ENCODE results near the gene GLDN. TPM values are rescaled to one million over a fixed set of nuclear protein-coding genes. Genes with fewer than 3 reads are reported as not detected.

Gene GLDN
- total and polyA plus RNA-seq, 2 experiments from 2014 or later, result 0.92 TPM; not detected in 1

GRCh38 chr15:51323749-51324148, 17.7 kb upstream of the GLDN start:
- H3K9me3 ChIP-seq (ENCODE audit: low read depth), result no peaks in the 10 kb centered on the region
- no peak overlapping the region for H3K27ac ChIP-seq
- no peak for TF ChIP-seq CTCF (IDR thresholded peaks at IDR 0.05; ENCODE audit: low read depth, low read length)
- H3K4me1 ChIP-seq (ENCODE audit: low read depth), result no peaks in the 10 kb centered on the region
- no peak overlapping the region for H3K4me3 ChIP-seq
- no peaks in the 10 kb centered on the region for H3K27me3 ChIP-seq
- DNase-seq (ENCODE audit: low read depth in 1 of 2, low spot score in 1 of 2), result no peak
- H3K36me3 ChIP-seq, result no peaks in the 10 kb centered on the region

- H3K4me3 ChIP-seq, result no peak overlapping the region
- H3K36me3 ChIP-seq, result no peaks in the 10 kb centered on the region
- no peak overlapping the region for H3K27ac ChIP-seq
- no peaks in the 10 kb centered on the region for H3K4me1 ChIP-seq (ENCODE audit: low read depth)
- no peak for DNase-seq (ENCODE audit: low read depth in 1 of 2, low spot score in 1 of 2)
- H3K9me3 ChIP-seq (ENCODE audit: low read depth), result no peaks in the 10 kb centered on the region
- TF ChIP-seq CTCF (IDR thresholded peaks at IDR 0.05; ENCODE audit: low read depth, low read length), result no peak
- no peaks in the 10 kb centered on the region for H3K27me3 ChIP-seq
Observed at GRCh38 chr15:51325167-51325566, 16.3 kb upstream of the GLDN start.

- H3K9me3 ChIP-seq (ENCODE audit: low read depth), result no peaks in the 10 kb centered on the region
- no peak overlapping the region for H3K27ac ChIP-seq
- H3K4me3 ChIP-seq, result no peak overlapping the region
- DNase-seq (ENCODE audit: low read depth in 1 of 2, low spot score in 1 of 2), result no peak
- no peaks in the 10 kb centered on the region for H3K4me1 ChIP-seq (ENCODE audit: low read depth)
- no peak for TF ChIP-seq CTCF (IDR thresholded peaks at IDR 0.05; ENCODE audit: low read depth, low read length)
- no peaks in the 10 kb centered on the region for H3K36me3 ChIP-seq
- no peaks in the 10 kb centered on the region for H3K27me3 ChIP-seq
Observed at GRCh38 chr15:51327081-51327480, 14.4 kb upstream of the GLDN start.

- H3K9me3 ChIP-seq (ENCODE audit: low read depth), result no peaks in the 10 kb centered on the region
- H3K4me3 ChIP-seq, result no peak overlapping the region
- DNase-seq (ENCODE audit: low read depth in 1 of 2, low spot score in 1 of 2), result no peak
- no peak for TF ChIP-seq CTCF (IDR thresholded peaks at IDR 0.05; ENCODE audit: low read depth, low read length)
- no peak overlapping the region for H3K27ac ChIP-seq
- H3K36me3 ChIP-seq, result no peaks in the 10 kb centered on the region
- H3K27me3 ChIP-seq, result no peaks in the 10 kb centered on the region
- peaks cover 3% of the 10 kb centered on the region for H3K4me1 ChIP-seq (ENCODE audit: low read depth)
Observed at GRCh38 chr15:51328926-51329325, 12.5 kb upstream of the GLDN start.

GRCh38 chr15:51331141-51331540, 10.3 kb upstream of the GLDN start:
- Histone ChIP-seq H3K4me3 (no peak overlapping the region), H3K27me3 (no peaks in the 10 kb centered on the region), H3K9me3 (ENCODE audit: low read depth) (no peaks in the 10 kb centered on the region), H3K4me1 (ENCODE audit: low read depth) (peaks cover 13% of the 10 kb centered on the region), H3K27ac (no peak overlapping the region), H3K36me3 (no peaks in the 10 kb centered on the region)
- no peak for TF ChIP-seq CTCF (IDR thresholded peaks at IDR 0.05; ENCODE audit: low read depth, low read length)
- peak; percentile 48 to 73 for DNase-seq (ENCODE audit: low read depth in 1 of 2, low spot score in 1 of 2)

Measured in cardiac muscle cell (in vitro differentiated cells and primary cell).